Common myeloid progenitor, CD34-positive (primary cell): Measurements from ENCODE around the gene SLC4A11.

Source experiments
- CTCF ChIA-PET: fragments of 350-600 bp; sonication (Branson Sonifier 250); formaldehyde crosslinking; loops from one replicate; lab custom pipeline; 2021; ENCODE audit warnings: antibody characterized with exemption; lab: Charles Lee
- POLR2A ChIA-PET: fragments of 350-600 bp; sonication (Branson Sonifier 250); formaldehyde crosslinking; loops from one replicate; lab custom pipeline; 2021; ENCODE audit warnings: antibody characterized with exemption; lab: Charles Lee
- DNase-seq, 3 donors: peaks; one replicate each; pipeline versions ENCODE4 v3.0.0 to v3.0.0-alpha.2; 2013
- H3K27ac ChIP-seq, 2 experiments: 1 replicate in 1 of 2; 2 replicates in 1 of 2; pipeline ENCODE4 v1.7.0; 2013; ENCODE audit warnings: inconsistent platforms in 2 of 2, low read length in 2 of 2, mild to moderate bottlenecking in 2 of 2, low read depth in 1 of 2, moderate library complexity in 1 of 2; ENCODE audit not compliant: severe bottlenecking in 2 of 2, insufficient read depth in 1 of 2, poor library complexity in 1 of 2
- H3K27me3 ChIP-seq, 5 experiments: replicated peaks in 2 of 5; 1 replicate in 3 of 5; 2 replicates in 2 of 5; pipeline versions ENCODE4 v1.6.1 to v1.7.0; 2013; ENCODE audit warnings: low read length in 4 of 5, mild to moderate bottlenecking in 2 of 5, moderate library complexity in 2 of 5, inconsistent platforms in 1 of 5; ENCODE audit not compliant: insufficient read depth in 5 of 5, control insufficient read depth in 4 of 5
- H3K36me3 ChIP-seq, 4 experiments: 1 replicate in 2 of 4; 2 replicates in 2 of 4; pipeline versions ENCODE4 v1.6.1 to v1.7.0; 2013; ENCODE audit warnings: low read length in 3 of 4, control low read depth in 1 of 4, mild to moderate bottlenecking in 1 of 4; ENCODE audit not compliant: control insufficient read depth in 4 of 4, insufficient read depth in 4 of 4
- H3K4me1 ChIP-seq, 4 experiments: 1 replicate in 3 of 4; 2 replicates in 1 of 4; pipeline versions ENCODE4 v1.6.1 to v1.7.1; 2013; ENCODE audit warnings: low read length in 3 of 4, mild to moderate bottlenecking in 3 of 4, control low read depth in 1 of 4, inconsistent platforms in 1 of 4, moderate library complexity in 1 of 4; ENCODE audit not compliant: control insufficient read depth in 4 of 4, insufficient read depth in 4 of 4; ENCODE audit errors: control extremely low read depth in 1 of 4
- H3K4me3 ChIP-seq, 7 experiments: 1 replicate in 4 of 7; 2 replicates in 3 of 7; pipeline versions ENCODE4 v1.5.1 to v1.7.0; 2013; ENCODE audit warnings: mild to moderate bottlenecking in 7 of 7, low read length in 6 of 7, moderate library complexity in 6 of 7, inconsistent platforms in 2 of 7, low read depth in 2 of 7, control low read depth in 1 of 7; ENCODE audit not compliant: insufficient read depth in 4 of 7, control insufficient read depth in 1 of 7; ENCODE audit errors: extremely low read depth in 1 of 7
- H3K9me3 ChIP-seq, 5 experiments: 1 replicate in 4 of 5; 2 replicates in 1 of 5; pipeline versions ENCODE4 v1.6.1 to v1.7.1; 2013; ENCODE audit warnings: low read length in 4 of 5, mild to moderate bottlenecking in 2 of 5, inconsistent platforms in 1 of 5, low read depth in 1 of 5, moderate library complexity in 1 of 5; ENCODE audit not compliant: control insufficient read depth in 4 of 5, insufficient read depth in 2 of 5; ENCODE audit errors: control extremely low read depth in 1 of 5
- WGBS: methylation state at CpG from one replicate; pipeline ENCODE4 v1.1.5; 2013; ENCODE audit not compliant: insufficient coverage; 5-methylcytosine and 5-hydroxymethylcytosine counted together

SLC4A11 gene

GRCh38 chr20:3195590-3196237 is 43.3 kb downstream of the SLC4A11 start:
- DNase-seq: no peak
- Histone ChIP-seq H3K4me3 (no peak overlapping the region), H3K4me1 (no peaks in the 10 kb centered on the region), H3K9me3 (no peaks in the 10 kb centered on the region), H3K27ac (no peak overlapping the region), H3K27me3 (no peaks in the 10 kb centered on the region), H3K36me3 (peaks cover 22 to 82% (median 63%) of the 10 kb centered on the region in 4 experiments)
- ChIA-PET POLR2A (no interaction called here), CTCF (no interaction called here)
- WGBS: 100% methylated on average over 6 of the region's 7 CpGs

GRCh38 chr20:3194617-3195280 is 44.2 kb downstream of the SLC4A11 start:
- H3K36me3 ChIP-seq: peaks cover 17 to 83% (median 61%) of the 10 kb centered on the region in 4 experiments
- H3K4me3 ChIP-seq: no peak overlapping the region
- no peak overlapping the region for H3K27ac ChIP-seq
- POLR2A ChIA-PET: no interaction called here
- WGBS: over 99% methylated on average over 10 of the region's 10 CpGs
- H3K4me1 ChIP-seq: no peaks in the 10 kb centered on the region
- no peaks in the 10 kb centered on the region for H3K27me3 ChIP-seq
- H3K9me3 ChIP-seq: no peaks in the 10 kb centered on the region
- CTCF ChIA-PET: interaction anchor here (2.2 kb wide), 1 partner anchor 10 kb away, joined by 7 read pairs; no protein-coding TSS in a partner anchor
- no peak for DNase-seq

DNA sequence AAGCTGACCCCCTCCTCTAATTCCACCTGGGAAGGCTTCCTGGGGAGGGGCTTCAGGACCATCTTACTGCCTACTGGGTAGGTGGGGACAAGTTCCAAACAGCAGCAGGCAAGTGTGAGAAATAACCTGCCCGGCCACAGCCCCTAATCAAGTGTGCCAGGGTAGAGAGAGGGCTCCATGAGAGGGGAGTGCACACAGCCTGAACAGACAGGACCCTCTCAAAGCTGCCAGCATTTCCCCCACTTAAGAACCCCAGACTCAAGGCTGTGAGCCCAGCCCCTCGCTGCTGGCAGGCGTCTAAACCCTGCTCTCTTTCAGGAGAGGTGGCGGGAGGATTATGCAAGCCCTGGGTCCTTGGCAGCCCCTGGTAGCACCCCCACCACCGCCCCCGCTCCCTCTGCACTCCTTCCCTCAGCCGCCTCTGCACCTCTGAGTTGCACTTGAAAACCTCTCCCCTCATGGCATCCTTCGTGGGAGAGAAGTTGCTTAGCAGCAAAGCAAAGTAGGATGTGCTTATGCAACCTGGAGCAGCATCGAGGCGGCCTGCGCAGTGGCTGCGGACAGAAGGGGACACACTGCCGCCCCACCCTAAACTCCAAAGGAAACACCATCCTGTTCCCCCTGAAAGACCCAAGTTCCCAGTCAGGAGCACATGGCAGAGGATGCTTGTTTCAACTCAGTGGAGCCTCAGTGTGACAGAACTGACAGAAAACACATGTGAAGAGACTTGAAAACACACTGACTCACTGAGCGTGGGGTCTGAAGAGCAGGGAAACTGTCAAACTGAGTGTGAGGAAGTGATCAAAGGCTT is 45.0 kb downstream of the SLC4A11 start:
- H3K4me3 ChIP-seq: no peak overlapping the region
- no peak for DNase-seq
- ChIA-PET POLR2A (no interaction called here), CTCF (interaction anchor here (0.8 to 2.2 kb wide), 3 partner anchors 9 to 37 kb away, joined by 3 to 7 read pairs (median 3); no protein-coding TSS in a partner anchor)
- no peak overlapping the region for H3K27ac ChIP-seq
- H3K27me3 ChIP-seq: no peaks in the 10 kb centered on the region
- H3K9me3 ChIP-seq: no peaks in the 10 kb centered on the region
- 97% methylated on average over 9 of the region's 14 CpGs for WGBS
- no peaks in the 10 kb centered on the region for H3K4me1 ChIP-seq
- H3K36me3 ChIP-seq: peaks cover 16 to 83% (median 58%) of the 10 kb centered on the region in 4 experiments

DNA sequence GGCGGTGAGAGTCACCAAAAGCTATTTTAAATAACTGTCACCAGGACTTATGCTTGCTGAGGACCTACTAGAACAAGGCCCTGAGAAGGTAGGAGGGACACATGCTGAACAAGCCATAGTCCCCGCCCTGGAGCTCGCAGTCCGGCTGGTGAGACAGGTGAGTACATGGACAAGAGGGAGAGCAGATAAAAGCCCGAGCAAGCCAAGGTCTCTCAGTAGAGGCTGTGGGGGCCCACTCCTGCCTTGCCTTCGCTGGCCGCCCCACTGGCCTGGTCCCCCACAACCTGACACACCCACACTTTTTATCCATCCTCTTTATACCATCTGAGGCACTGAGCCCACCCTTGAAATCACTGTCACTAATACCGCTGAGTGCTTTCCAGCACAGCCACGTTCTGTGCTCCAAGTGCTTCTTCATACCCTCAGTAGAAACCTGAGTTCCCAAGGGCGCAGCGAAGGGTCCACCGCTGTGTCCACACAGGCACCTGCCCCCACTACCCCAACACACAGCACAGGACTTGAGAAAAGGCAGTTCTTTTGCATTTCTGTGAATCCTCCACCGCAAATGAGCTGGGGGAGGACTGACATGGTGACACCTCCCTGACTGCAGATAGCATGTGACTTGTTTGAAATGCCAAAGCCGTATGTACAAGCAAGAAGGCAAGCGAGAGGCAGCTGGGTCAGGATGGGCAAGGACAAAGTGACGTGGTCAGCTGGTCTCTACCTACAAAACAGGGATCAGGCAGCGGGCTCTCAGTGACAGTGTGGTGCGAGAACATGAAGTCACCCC is 46.6 kb downstream of the SLC4A11 start:
- no peak overlapping the region for H3K4me3 ChIP-seq
- no peaks in the 10 kb centered on the region for H3K9me3 ChIP-seq
- WGBS: 95% methylated on average over 17 of the region's 18 CpGs
- peaks cover 16 to 80% (median 53%) of the 10 kb centered on the region in 4 experiments for H3K36me3 ChIP-seq
- H3K27me3 ChIP-seq: no peaks in the 10 kb centered on the region
- no peak for DNase-seq
- no peaks in the 10 kb centered on the region for H3K4me1 ChIP-seq
- ChIA-PET CTCF (interaction anchor here (2.2 kb wide), 1 partner anchor 8 kb away, joined by 7 read pairs; no protein-coding TSS in a partner anchor), POLR2A (no interaction called here)
- H3K27ac ChIP-seq: no peak overlapping the region

GRCh38 chr20:3190681-3191111 is 48.3 kb downstream of the SLC4A11 start:
- peaks cover 16 to 68% (median 48%) of the 10 kb centered on the region in 4 experiments for H3K36me3 ChIP-seq
- POLR2A ChIA-PET: no interaction called here
- CTCF ChIA-PET: interaction anchor here (0.8 kb wide), 1 partner anchor 23 kb away, joined by 3 read pairs; no protein-coding TSS in a partner anchor

GRCh38 chr20:3189561-3190131 is 49.3 kb downstream of the SLC4A11 start:
- Histone ChIP-seq H3K4me1 (no peaks in the 10 kb centered on the region), H3K36me3 (peaks cover 14 to 57% (median 39%) of the 10 kb centered on the region in 4 experiments), H3K27ac (no peak overlapping the region), H3K4me3 (no peak overlapping the region), H3K9me3 (no peaks in the 10 kb centered on the region), H3K27me3 (no peaks in the 10 kb centered on the region)
- no peak for DNase-seq
- CTCF ChIA-PET: interaction anchor here (0.6 to 1.1 kb wide), 3 partner anchors 11 to 400 kb away, joined by 3 to 5 read pairs (median 3); no protein-coding TSS in a partner anchor
- WGBS: 80% methylated on average over 1 of the region's 4 CpGs
- POLR2A ChIA-PET: no interaction called here

More at GRCh38 chr20:3190681-3191111, 48.3 kb downstream of the SLC4A11 start:
- H3K4me3 ChIP-seq: no peak overlapping the region
- DNase-seq: no peak
- H3K9me3 ChIP-seq: no peaks in the 10 kb centered on the region
- 96% methylated on average over 12 of the region's 14 CpGs for WGBS
- no peaks in the 10 kb centered on the region for H3K4me1 ChIP-seq
- H3K27ac ChIP-seq: no peak overlapping the region
- no peaks in the 10 kb centered on the region for H3K27me3 ChIP-seq
